ENCODE measurements around the gene HOXA6. TPM values are rescaled to one million over a fixed set of nuclear protein-coding genes. Genes with fewer than 3 reads are reported as not detected.
A peak's percentile ranks its signal among the peaks of the same experiment; 100 is the strongest.

The HOXA6 gene
- total RNA-seq, 4 donors from 2014 or later: 5.7 to 15.4 (median 12.4) TPM

- peak overlapping the region; percentile 29 for H3K4me3 ChIP-seq (ENCODE audit: low read depth, poor library complexity, severe bottlenecking)
- DNase-seq (ENCODE audit: low spot score in 2 of 2): peak in 1 of 2 donors; percentile 80
- 74 to 76% methylated on average over 30 of the region's 30 CpGs for WGBS, 2 donors
- intact Hi-C loops (cut with DNase I; ENCODE audit: low total_unique reads): loop anchor here (5.0 kb wide), 1 partner anchor 290 kb away; no protein-coding TSS in a partner anchor
- TF ChIP-seq POLR2A (IDR thresholded peaks at IDR 0.05) (no peak), CTCF (IDR thresholded peaks at IDR 0.05) (no peak)
These were observed 5.5 kb downstream of the HOXA6 start for GRCh38 chr7:27141923-27142579.

- no peak overlapping the region for H3K4me3 ChIP-seq (ENCODE audit: low read depth, poor library complexity, severe bottlenecking)
- peak in 1 of 2 donors; percentile 28 for DNase-seq (ENCODE audit: low spot score in 2 of 2)
- 82 to 89% methylated on average over 18 of the region's 18 CpGs for WGBS, 2 donors
- intact Hi-C loops (cut with DNase I; ENCODE audit: low total_unique reads): loop anchor here (5.0 kb wide), 1 partner anchor 289 kb away; no protein-coding TSS in a partner anchor
- TF ChIP-seq CTCF (IDR thresholded peaks at IDR 0.05) (no peak), POLR2A (IDR thresholded peaks at IDR 0.05) (no peak)
These were observed 6.2 kb downstream of the HOXA6 start for GRCh38 chr7:27141137-27141922.

GRCh38 chr7:27140126-27140857 lies 7.3 kb downstream of the HOXA6 start:
- peak in 1 of 2 donors; percentile 42 for DNase-seq (ENCODE audit: low spot score in 2 of 2)
- no peak overlapping the region for H3K4me3 ChIP-seq (ENCODE audit: low read depth, poor library complexity, severe bottlenecking)
- intact Hi-C loops (cut with DNase I; ENCODE audit: low total_unique reads): loop anchor here (5.0 kb wide), 1 partner anchor 288 kb away; no protein-coding TSS in a partner anchor

GRCh38 chr7:27139334-27140125 lies 8.0 kb downstream of the HOXA6 start:
- WGBS, 2 donors: 89 to 94% methylated on average over 52 to 53 of the region's 53 CpGs
- TF ChIP-seq CTCF (IDR thresholded peaks at IDR 0.05) (no peak), POLR2A (IDR thresholded peaks at IDR 0.05) (no peak)
- DNase-seq (ENCODE audit: low spot score in 2 of 2): peak in 1 of 2 donors; percentile 86
- no peak overlapping the region for H3K4me3 ChIP-seq (ENCODE audit: low read depth, poor library complexity, severe bottlenecking)
- intact Hi-C loops (cut with DNase I; ENCODE audit: low total_unique reads): loop anchor here (5.0 kb wide), 1 partner anchor 287 kb away; no protein-coding TSS in a partner anchor

More at GRCh38 chr7:27140126-27140857, 7.3 kb downstream of the HOXA6 start:
- WGBS, 2 donors: 87 to 89% methylated on average over 15 of the region's 15 CpGs
- TF ChIP-seq POLR2A (IDR thresholded peaks at IDR 0.05): no peak
- no peak for TF ChIP-seq CTCF (IDR thresholded peaks at IDR 0.05)

- intact Hi-C loops (cut with DNase I; ENCODE audit: low total_unique reads): no loop called here
- no peak for DNase-seq (ENCODE audit: low spot score in 2 of 2)
- WGBS, 2 donors: 79 to 88% methylated on average over 11 of the region's 11 CpGs
- no peak overlapping the region for H3K4me3 ChIP-seq (ENCODE audit: low read depth, poor library complexity, severe bottlenecking)
- TF ChIP-seq CTCF (IDR thresholded peaks at IDR 0.05): no peak
- no peak for TF ChIP-seq POLR2A (IDR thresholded peaks at IDR 0.05)
These were observed 8.6 kb downstream of the HOXA6 start for GRCh38 chr7:27138985-27139333.

Data from lower leg skin (tissue), 4 donors.